NCI-H1694 (cell line): ENCODE measurements around the gene OR4C3.
"Not testable (repeated sequence)": the region's sequence is repeated elsewhere in the genome, so short reads cannot be mapped to it uniquely, and the experiment has no call there.

Experiments
- DNase-seq: peaks from one replicate; lab custom pipeline; 2025; lab: John Stamatoyannopoulos, UW

The OR4C3 gene

GRCh38 chr11:48324620-48325019 lies at the start of gene OR4C3:
Gene OR4C3 (plus strand): TSS chr11:48324920. CDS start chr11:48325022, 102 bp downstream.
- DNase-seq: not testable (repeated sequence)

- no peak for DNase-seq
Measured at GRCh38 chr11:48305923-48306322, 18.8 kb upstream of the OR4C3 start, which contains the start of gene OR4S1. Gene OR4S1 (plus strand): TSS chr11:48306223. CDS start chr11:48306223, 0 bp downstream.

- peak; percentile 65 for DNase-seq
Measured at GRCh38 chr11:48307760-48308386, 16.8 kb upstream of the OR4C3 start.

- not testable (repeated sequence) for DNase-seq
Measured at GRCh38 chr11:48313590-48313989, 11.1 kb upstream of the OR4C3 start.

GRCh38 chr11:48319813-48320212 lies 4.9 kb upstream of the OR4C3 start:
- DNase-seq: not testable (repeated sequence)

GRCh38 chr11:48341466-48341865 lies 16.7 kb downstream of the OR4C3 start:
- DNase-seq: no peak

- DNase-seq: not testable (repeated sequence)
Measured at GRCh38 chr11:48342505-48342904, 17.8 kb downstream of the OR4C3 start.

- DNase-seq: not testable (repeated sequence)
Measured at GRCh38 chr11:48346286-48346685, 21.6 kb downstream of the OR4C3 start.

- no peak for DNase-seq
Measured at GRCh38 chr11:48354013-48354412, 29.3 kb downstream of the OR4C3 start.

GRCh38 chr11:48354677-48355076 lies 30.0 kb downstream of the OR4C3 start:
- DNase-seq: no peak

- not testable (repeated sequence) for DNase-seq
Measured at GRCh38 chr11:48361289-48361688, 36.6 kb downstream of the OR4C3 start.

GRCh38 chr11:48366365-48366764 lies 41.6 kb downstream of the OR4C3 start, which contains the start of gene OR4C5:
Gene OR4C5 (minus strand): TSS chr11:48366465. CDS start chr11:48366465, 0 bp downstream.
- DNase-seq: no peak
